ENCODE data around the gene YTHDC1. TPM values are rescaled to one million over a fixed set of nuclear protein-coding genes. Genes with fewer than 3 reads are reported as not detected.

YTHDC1 gene
- total RNA-seq, 1 donor from 2014 or later, result 46.2 TPM

DNA sequence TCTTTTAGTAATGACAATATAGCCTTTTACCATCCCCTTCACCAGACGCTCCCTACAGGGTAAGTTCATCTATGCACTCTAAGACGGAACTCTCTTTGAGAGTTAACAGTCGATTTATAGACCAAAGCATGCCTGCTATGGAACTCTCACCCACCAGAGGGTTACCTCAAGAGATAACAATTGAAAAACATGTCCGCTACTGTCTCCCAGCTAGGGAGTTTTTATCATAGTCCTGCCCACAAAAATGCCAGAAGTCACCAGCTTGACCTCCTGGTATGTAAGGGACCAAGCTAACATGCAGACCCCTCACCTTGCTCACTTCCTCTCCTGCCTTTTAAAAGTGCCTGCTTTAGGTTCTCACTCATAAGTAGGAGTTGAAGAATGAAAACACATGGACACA is 16.7 kb upstream of the YTHDC1 start:
- Histone ChIP-seq H3K9me3 (replicated peaks) (no peaks in the 10 kb centered on the region), H3K27ac (replicated peaks) (no peak overlapping the region), H3K4me1 (no peaks in the 10 kb centered on the region), H3K36me3 (no peaks in the 10 kb centered on the region), H3K4me3 (no peak overlapping the region), H3K27me3 (ENCODE audit: low read depth) (peaks cover 26% of the 10 kb centered on the region)
- DNase-seq, result no peak
- intact Hi-C loops (cut with micrococcal nuclease), result no loop called here
- TF ChIP-seq, protein P1, sequence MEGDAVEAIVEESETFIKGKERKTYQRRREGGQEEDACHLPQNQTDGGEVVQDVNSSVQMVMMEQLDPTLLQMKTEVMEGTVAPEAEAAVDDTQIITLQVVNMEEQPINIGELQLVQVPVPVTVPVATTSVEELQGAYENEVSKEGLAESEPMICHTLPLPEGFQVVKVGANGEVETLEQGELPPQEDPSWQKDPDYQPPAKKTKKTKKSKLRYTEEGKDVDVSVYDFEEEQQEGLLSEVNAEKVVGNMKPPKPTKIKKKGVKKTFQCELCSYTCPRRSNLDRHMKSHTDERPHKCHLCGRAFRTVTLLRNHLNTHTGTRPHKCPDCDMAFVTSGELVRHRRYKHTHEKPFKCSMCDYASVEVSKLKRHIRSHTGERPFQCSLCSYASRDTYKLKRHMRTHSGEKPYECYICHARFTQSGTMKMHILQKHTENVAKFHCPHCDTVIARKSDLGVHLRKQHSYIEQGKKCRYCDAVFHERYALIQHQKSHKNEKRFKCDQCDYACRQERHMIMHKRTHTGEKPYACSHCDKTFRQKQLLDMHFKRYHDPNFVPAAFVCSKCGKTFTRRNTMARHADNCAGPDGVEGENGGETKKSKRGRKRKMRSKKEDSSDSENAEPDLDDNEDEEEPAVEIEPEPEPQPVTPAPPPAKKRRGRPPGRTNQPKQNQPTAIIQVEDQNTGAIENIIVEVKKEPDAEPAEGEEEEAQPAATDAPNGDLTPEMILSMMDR (IDR thresholded peaks at IDR 0.05; ENCODE audit: borderline replicate concordance), result no peak

DNA sequence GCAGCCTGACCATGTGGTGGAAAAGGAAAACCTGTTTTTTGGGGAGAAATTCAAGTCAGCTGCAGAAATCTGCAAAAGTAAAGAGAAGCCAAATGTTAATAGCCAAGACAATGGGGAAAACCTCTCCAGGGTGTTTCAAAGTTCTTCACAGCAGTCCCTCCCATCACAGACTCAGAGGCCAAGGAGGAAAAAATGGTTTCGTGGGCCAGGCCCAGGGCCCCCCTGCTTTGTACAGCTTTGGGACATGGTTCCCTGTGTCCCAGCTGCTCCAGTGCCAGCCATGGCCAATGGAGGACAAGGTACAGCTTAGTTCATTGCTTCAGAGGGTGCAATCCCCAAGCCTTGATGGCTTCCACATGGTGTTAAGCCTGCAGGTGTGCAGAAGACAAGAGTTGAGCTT is 15.2 kb upstream of the YTHDC1 start:
- intact Hi-C loops (cut with micrococcal nuclease), result no loop called here
- DNase-seq, result no peak
- Histone ChIP-seq H3K9me3 (replicated peaks) (no peaks in the 10 kb centered on the region), H3K4me3 (no peak overlapping the region), H3K27me3 (ENCODE audit: low read depth) (peaks cover 26% of the 10 kb centered on the region), H3K36me3 (no peaks in the 10 kb centered on the region), H3K27ac (replicated peaks) (no peak overlapping the region), H3K4me1 (no peaks in the 10 kb centered on the region)
- TF ChIP-seq, protein P1 (IDR thresholded peaks at IDR 0.05; ENCODE audit: borderline replicate concordance), result no peak

DNA sequence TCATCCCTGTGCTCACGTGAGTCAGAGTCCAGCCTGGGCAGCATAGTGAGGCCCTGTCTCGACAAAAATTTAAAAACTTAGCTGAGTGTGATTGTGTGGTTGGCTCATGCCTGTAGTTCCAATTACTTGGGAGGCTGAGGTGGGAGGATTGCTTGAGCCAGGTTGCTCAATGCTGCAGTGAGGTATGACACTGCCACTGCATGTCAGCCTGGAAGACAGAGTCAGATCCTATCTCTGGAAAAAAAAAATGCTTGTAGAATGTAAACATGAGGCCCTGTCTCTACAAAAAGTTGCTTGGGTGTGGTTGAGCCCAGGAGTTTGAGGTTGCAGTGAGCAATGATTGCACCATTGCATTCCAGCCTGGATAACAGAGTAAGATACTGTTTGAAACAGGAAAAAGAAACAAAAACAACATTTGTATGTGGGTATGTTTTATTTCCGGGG is 11.3 kb upstream of the YTHDC1 start:
- Histone ChIP-seq H3K4me1 (no peaks in the 10 kb centered on the region), H3K36me3 (no peaks in the 10 kb centered on the region), H3K9me3 (replicated peaks) (no peaks in the 10 kb centered on the region), H3K4me3 (no peak overlapping the region), H3K27ac (replicated peaks) (no peak overlapping the region), H3K27me3 (ENCODE audit: low read depth) (peaks cover 10% of the 10 kb centered on the region)
- intact Hi-C loops (cut with micrococcal nuclease), result no loop called here
- DNase-seq, result no peak
- TF ChIP-seq, protein P1 (IDR thresholded peaks at IDR 0.05; ENCODE audit: borderline replicate concordance), result no peak

- DNase-seq, result no peak
- peaks cover 4% of the 10 kb centered on the region for H3K27me3 ChIP-seq (ENCODE audit: low read depth)
- intact Hi-C loops (cut with micrococcal nuclease), result no loop called here
- H3K27ac ChIP-seq (replicated peaks), result no peak overlapping the region
- no peak overlapping the region for H3K4me3 ChIP-seq
- TF ChIP-seq, protein P1 (IDR thresholded peaks at IDR 0.05; ENCODE audit: borderline replicate concordance), result no peak
- H3K4me1 ChIP-seq, result no peaks in the 10 kb centered on the region
- H3K9me3 ChIP-seq (replicated peaks), result no peaks in the 10 kb centered on the region
- H3K36me3 ChIP-seq, result no peaks in the 10 kb centered on the region
These were observed 10.5 kb upstream of the YTHDC1 start for GRCh38 chr4:68360231-68360968.

- DNase-seq, result no peak
- intact Hi-C loops (cut with micrococcal nuclease), result no loop called here
- H3K27me3 ChIP-seq (ENCODE audit: low read depth), result no peaks in the 10 kb centered on the region
- TF ChIP-seq, protein P1 (IDR thresholded peaks at IDR 0.05; ENCODE audit: borderline replicate concordance), result no peak
- H3K27ac ChIP-seq (replicated peaks), result no peak overlapping the region
- no peaks in the 10 kb centered on the region for H3K9me3 ChIP-seq (replicated peaks)
- H3K4me3 ChIP-seq, result no peak overlapping the region
- no peaks in the 10 kb centered on the region for H3K36me3 ChIP-seq
- no peaks in the 10 kb centered on the region for H3K4me1 ChIP-seq
These were observed 9.6 kb upstream of the YTHDC1 start for GRCh38 chr4:68359508-68359907.

Measured in left ventricle myocardium inferior (tissue), 1 donor.